ENCODE measurements around the gene DDX51.
"Not testable (repeated sequence)": the region's sequence is repeated elsewhere in the genome, so short reads cannot be mapped to it uniquely, and the experiment has no call there.

DDX51 gene

DNA sequence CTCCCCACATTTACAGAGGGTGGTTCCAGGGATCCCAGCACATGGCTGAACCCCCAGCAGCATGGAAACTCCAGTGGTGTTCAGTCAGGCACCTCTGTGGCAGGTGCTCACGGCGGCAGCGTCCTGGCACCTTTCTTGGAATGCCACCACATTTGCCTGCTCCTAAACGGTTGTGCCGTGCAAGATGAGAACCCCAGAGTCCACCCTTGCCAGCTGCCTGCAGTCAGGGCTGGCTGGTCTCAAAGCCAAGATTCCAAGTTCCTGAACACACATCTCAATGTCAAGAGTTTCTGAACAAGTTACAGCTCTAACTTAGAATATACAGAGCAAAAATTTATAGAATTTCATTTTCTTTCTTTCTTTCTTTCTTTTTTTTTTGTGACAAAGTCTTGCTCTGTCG, 38.7 kb downstream of the DDX51 start:
- no peaks in the 10 kb centered on the region for H3K9me3 ChIP-seq (ENCODE audit: control insufficient read depth, insufficient read depth, low read depth, low read length)
- no peaks in the 10 kb centered on the region for H3K27me3 ChIP-seq (ENCODE audit: control insufficient read depth, insufficient read depth, low read length)
- peaks cover 14% of the 10 kb centered on the region; the same call in 1 of the 2 replicates for H3K4me1 ChIP-seq (ENCODE audit: control insufficient read depth, insufficient read depth, low read length)
- no peak overlapping the region for H3K9ac ChIP-seq (ENCODE audit: low read length)
- no peak overlapping the region for H3K4me3 ChIP-seq (ENCODE audit: low read depth, low read length)
- peaks cover 19% of the 10 kb centered on the region for H3K36me3 ChIP-seq (ENCODE audit: control insufficient read depth, insufficient read depth, low read length)
- H3K27ac ChIP-seq (ENCODE audit: low read depth, low read length), result no peak overlapping the region

- Histone ChIP-seq H3K9me3 (ENCODE audit: control insufficient read depth, insufficient read depth, low read depth, low read length) (no peaks in the 10 kb centered on the region), H3K9ac (ENCODE audit: low read length) (no peak overlapping the region), H3K27me3 (ENCODE audit: control insufficient read depth, insufficient read depth, low read length) (no peaks in the 10 kb centered on the region), H3K4me1 (ENCODE audit: control insufficient read depth, insufficient read depth, low read length) (peaks cover 14% of the 10 kb centered on the region; the same call in 1 of the 2 replicates), H3K4me3 (ENCODE audit: low read depth, low read length) (peak overlapping the region; percentile 23; the same call in 1 of the 2 replicates), H3K36me3 (ENCODE audit: control insufficient read depth, insufficient read depth, low read length) (peaks cover 19% of the 10 kb centered on the region), H3K27ac (ENCODE audit: low read depth, low read length) (no peak overlapping the region)
These were observed 40.4 kb downstream of the DDX51 start for GRCh38 chr12:132103542-132104308.

- Histone ChIP-seq H3K4me3 (ENCODE audit: low read depth, low read length) (peak overlapping the region; percentile 23; the same call in 1 of the 2 replicates), H3K36me3 (ENCODE audit: control insufficient read depth, insufficient read depth, low read length) (peaks cover 18% of the 10 kb centered on the region)
- H3K4me1 ChIP-seq (ENCODE audit: control insufficient read depth, insufficient read depth, low read length); H3K9ac ChIP-seq (ENCODE audit: low read length); H3K9me3 ChIP-seq (ENCODE audit: control insufficient read depth, insufficient read depth, low read depth, low read length); H3K27ac ChIP-seq (ENCODE audit: low read depth, low read length); H3K27me3 ChIP-seq (ENCODE audit: control insufficient read depth, insufficient read depth, low read length): not testable (repeated sequence)
These were observed 41.0 kb downstream of the DDX51 start for GRCh38 chr12:132103072-132103471.

DNA sequence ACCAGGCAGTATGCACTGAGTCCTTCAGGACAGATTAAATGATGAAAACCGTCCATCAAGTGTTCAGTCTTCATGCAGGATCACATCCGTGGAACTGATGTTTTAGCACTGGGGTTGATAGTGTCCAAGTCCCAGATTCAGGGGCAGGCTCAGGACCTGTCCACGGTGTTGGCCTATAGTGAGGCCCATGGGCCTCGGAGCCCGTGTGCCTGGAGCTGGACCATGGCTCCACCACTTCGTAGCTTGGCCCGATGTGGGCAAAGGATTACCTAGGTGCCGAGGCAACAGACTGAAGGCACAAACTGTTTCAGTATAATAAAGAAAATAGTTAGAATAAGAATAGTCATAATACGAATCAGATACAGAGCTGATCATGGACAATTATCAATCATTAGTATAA, 41.8 kb downstream of the DDX51 start:
- no peaks in the 10 kb centered on the region for H3K9me3 ChIP-seq (ENCODE audit: control insufficient read depth, insufficient read depth, low read depth, low read length)
- no peak overlapping the region for H3K9ac ChIP-seq (ENCODE audit: low read length)
- H3K27ac ChIP-seq (ENCODE audit: low read depth, low read length), result no peak overlapping the region
- H3K4me3 ChIP-seq (ENCODE audit: low read depth, low read length), result no peak overlapping the region
- H3K4me1 ChIP-seq (ENCODE audit: control insufficient read depth, insufficient read depth, low read length), result 0 out of 2 replicates have a peak, but pooled peaks cover 8% of the 10 kb centered on the region
- H3K27me3 ChIP-seq (ENCODE audit: control insufficient read depth, insufficient read depth, low read length), result no peaks in the 10 kb centered on the region
- peaks cover 21% of the 10 kb centered on the region for H3K36me3 ChIP-seq (ENCODE audit: control insufficient read depth, insufficient read depth, low read length)

DNA sequence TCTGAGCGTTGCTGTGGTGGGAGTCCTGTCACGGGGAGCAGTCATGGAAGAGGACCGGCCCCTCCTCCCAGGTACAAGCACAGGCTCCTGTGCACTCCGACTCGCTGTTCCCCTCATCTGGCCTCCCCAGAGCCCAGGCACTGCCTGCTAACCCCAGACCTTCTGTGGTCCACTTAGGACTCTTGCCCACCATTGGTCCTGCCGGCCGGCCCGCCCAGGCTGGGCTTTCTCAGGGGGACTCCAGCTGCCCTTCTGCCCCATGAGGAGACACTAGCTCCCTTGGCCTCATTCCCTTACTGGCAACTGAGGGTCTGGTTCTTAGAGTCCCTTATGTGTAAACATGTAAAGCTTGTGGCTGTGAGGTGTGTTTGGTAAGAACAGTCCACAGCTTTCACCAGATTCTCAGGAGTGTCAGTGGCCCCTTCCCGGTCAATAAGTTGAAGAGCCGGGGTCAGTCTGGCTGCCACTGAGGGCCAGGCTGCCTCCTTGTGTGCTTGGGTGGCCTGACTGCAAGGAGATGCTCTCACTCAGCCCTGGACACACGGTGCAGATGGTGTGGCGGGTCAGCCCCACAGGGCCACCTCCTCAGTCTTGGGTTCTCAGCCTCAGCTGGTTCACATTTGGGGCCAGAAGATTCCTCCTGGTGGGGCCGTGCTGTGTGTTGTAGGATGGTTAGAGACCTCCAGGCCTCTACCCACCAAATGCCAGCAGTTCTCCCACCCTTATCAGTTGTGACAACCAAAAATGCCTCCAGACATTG, 43.6 kb downstream of the DDX51 start:
- H3K27ac ChIP-seq (ENCODE audit: low read depth, low read length), result no peak overlapping the region
- no peak overlapping the region for H3K4me3 ChIP-seq (ENCODE audit: low read depth, low read length)
- H3K36me3 ChIP-seq (ENCODE audit: control insufficient read depth, insufficient read depth, low read length), result peaks cover 35% of the 10 kb centered on the region
- 0 out of 2 replicates have a peak, but pooled peaks cover 8% of the 10 kb centered on the region for H3K4me1 ChIP-seq (ENCODE audit: control insufficient read depth, insufficient read depth, low read length)
- H3K9ac ChIP-seq (ENCODE audit: low read length), result no peak overlapping the region
- H3K27me3 ChIP-seq (ENCODE audit: control insufficient read depth, insufficient read depth, low read length), result no peaks in the 10 kb centered on the region
- H3K9me3 ChIP-seq (ENCODE audit: control insufficient read depth, insufficient read depth, low read depth, low read length), result peaks cover 5% of the 10 kb centered on the region

GRCh38 chr12:132099739-132100138, 44.4 kb downstream of the DDX51 start:
- Histone ChIP-seq H3K9ac (ENCODE audit: low read length) (no peak overlapping the region), H3K9me3 (ENCODE audit: control insufficient read depth, insufficient read depth, low read depth, low read length) (peaks cover 5% of the 10 kb centered on the region), H3K27ac (ENCODE audit: low read depth, low read length) (no peak overlapping the region), H3K4me1 (ENCODE audit: control insufficient read depth, insufficient read depth, low read length) (0 out of 2 replicates have a peak, but pooled peaks cover 8% of the 10 kb centered on the region), H3K27me3 (ENCODE audit: control insufficient read depth, insufficient read depth, low read length) (no peaks in the 10 kb centered on the region), H3K36me3 (ENCODE audit: control insufficient read depth, insufficient read depth, low read length) (peaks cover 31% of the 10 kb centered on the region), H3K4me3 (ENCODE audit: low read depth, low read length) (no peak overlapping the region)

DNA sequence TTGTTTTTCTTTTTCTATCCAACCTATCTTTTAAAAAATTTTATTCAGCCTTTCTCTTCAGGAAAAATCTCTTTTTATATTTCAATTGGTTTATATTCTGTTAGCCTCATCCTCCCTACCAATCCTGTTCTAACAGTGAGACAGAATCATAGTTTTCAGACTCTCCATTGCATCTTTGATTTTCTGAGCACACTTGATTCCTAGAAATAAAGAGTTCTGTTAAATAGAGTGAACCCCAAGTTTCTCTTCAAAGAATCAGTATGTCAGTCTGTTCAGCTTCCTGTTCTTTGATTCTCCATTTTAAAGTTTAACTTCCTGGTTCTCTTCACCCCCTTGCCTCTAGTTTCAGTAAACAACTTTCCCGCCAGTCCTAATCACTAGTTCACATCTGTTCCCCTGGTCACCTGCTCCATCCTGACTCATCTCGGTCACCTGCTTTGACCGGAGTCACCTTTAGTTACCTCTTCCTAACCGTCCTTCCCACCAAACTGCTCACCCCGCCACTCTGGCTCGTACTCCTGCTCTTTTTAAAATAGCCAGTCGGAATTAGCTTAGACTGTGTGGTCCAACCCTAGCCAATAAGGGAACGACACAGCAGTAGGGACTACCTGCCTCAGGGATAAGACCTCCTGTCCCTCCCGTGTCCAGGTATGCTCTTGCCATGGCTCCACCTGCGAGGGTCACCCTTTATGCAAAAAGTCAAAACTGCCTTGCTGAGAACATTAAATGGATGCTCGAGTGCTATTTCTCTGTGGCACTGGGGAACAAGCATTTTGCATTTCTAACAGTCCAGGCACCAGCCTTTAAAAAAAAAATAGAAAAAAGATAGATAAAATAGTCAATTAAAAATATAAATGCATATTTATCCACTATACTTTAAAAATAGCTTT, 48.4 kb downstream of the DDX51 start:
- no peak overlapping the region for H3K9ac ChIP-seq (ENCODE audit: low read length)
- H3K4me1 ChIP-seq (ENCODE audit: control insufficient read depth, insufficient read depth, low read length), result no peaks in the 10 kb centered on the region
- H3K27me3 ChIP-seq (ENCODE audit: control insufficient read depth, insufficient read depth, low read length), result no peaks in the 10 kb centered on the region
- H3K4me3 ChIP-seq (ENCODE audit: low read depth, low read length), result no peak overlapping the region
- peaks cover 5% of the 10 kb centered on the region for H3K9me3 ChIP-seq (ENCODE audit: control insufficient read depth, insufficient read depth, low read depth, low read length)
- H3K27ac ChIP-seq (ENCODE audit: low read depth, low read length), result no peak overlapping the region
- peaks cover 48% of the 10 kb centered on the region for H3K36me3 ChIP-seq (ENCODE audit: control insufficient read depth, insufficient read depth, low read length)

DNA sequence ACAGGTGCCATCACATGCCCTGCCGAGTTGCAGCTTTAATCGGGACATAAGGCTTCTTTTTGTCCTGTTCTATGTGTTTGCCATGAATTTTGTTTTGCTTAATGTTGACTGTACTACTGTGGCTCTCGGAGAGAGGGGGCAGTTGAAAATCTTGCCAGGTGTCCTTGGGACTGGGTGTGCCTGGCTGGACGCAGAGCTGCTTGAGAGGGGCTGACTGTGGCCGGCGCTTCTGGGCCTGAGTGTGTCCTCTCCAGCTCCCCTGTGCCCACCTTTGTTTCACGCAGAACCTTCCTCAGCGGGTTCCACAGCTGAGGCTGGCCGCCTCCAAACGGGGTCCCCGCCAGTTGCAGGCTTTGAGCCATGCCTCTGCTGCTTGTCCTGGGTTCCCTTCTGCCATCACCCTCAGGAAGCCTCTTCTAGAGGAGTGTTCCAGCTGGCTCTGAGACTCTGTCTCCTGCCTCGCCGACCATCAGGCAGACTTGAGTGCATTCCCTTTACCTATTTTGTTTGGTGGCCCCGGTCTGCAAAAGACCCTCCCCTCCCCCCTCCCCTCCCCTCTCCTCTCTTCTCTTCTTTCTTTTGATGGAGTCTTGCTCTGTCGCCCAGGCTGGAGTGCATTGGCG, 49.7 kb downstream of the DDX51 start:
- Histone ChIP-seq H3K9ac (ENCODE audit: low read length) (no peak overlapping the region), H3K36me3 (ENCODE audit: control insufficient read depth, insufficient read depth, low read length) (peaks cover 44% of the 10 kb centered on the region), H3K4me1 (ENCODE audit: control insufficient read depth, insufficient read depth, low read length) (no peaks in the 10 kb centered on the region), H3K27me3 (ENCODE audit: control insufficient read depth, insufficient read depth, low read length) (no peaks in the 10 kb centered on the region), H3K9me3 (ENCODE audit: control insufficient read depth, insufficient read depth, low read depth, low read length) (peaks cover 5% of the 10 kb centered on the region), H3K27ac (ENCODE audit: low read depth, low read length) (no peak overlapping the region), H3K4me3 (ENCODE audit: low read depth, low read length) (no peak overlapping the region)

- H3K9me3 ChIP-seq (ENCODE audit: control insufficient read depth, insufficient read depth, low read depth, low read length), result no peaks in the 10 kb centered on the region
- H3K27me3 ChIP-seq (ENCODE audit: control insufficient read depth, insufficient read depth, low read length), result no peaks in the 10 kb centered on the region
- H3K4me1 ChIP-seq (ENCODE audit: control insufficient read depth, insufficient read depth, low read length), result peaks cover 2% of the 10 kb centered on the region; the same call in 1 of the 2 replicates
- peaks cover 42% of the 10 kb centered on the region for H3K36me3 ChIP-seq (ENCODE audit: control insufficient read depth, insufficient read depth, low read length)
- no peak overlapping the region for H3K9ac ChIP-seq (ENCODE audit: low read length)
- H3K4me3 ChIP-seq (ENCODE audit: low read depth, low read length), result no peak overlapping the region
- H3K27ac ChIP-seq (ENCODE audit: low read depth, low read length), result no peak overlapping the region
These were observed 54.7 kb downstream of the DDX51 start for GRCh38 chr12:132089407-132089910.

Data from HUES6 (cell line).